ENCODE measurements around the gene CNTN5. TPM values are rescaled to one million over a fixed set of nuclear protein-coding genes. Genes with fewer than 3 reads are reported as not detected.

CNTN5 gene
- total and polyA plus RNA-seq, 2 donors (not counting 1 experiment from before 2014, with no cell fraction given) = 0.17 TPM; not detected in 1

GRCh38 chr11:100367892-100368291, 1347.1 kb downstream of the CNTN5 start:
- Histone ChIP-seq H3K4me1 (ENCODE audit: control insufficient read depth, extremely low read depth, insufficient read depth, low read length) (no peaks in the 10 kb centered on the region), H3K36me3 (ENCODE audit: control insufficient read depth, insufficient read depth, low read length) (no peaks in the 10 kb centered on the region), H3K9ac (ENCODE audit: insufficient read depth, low read length) (no peak overlapping the region), H3K27ac (ENCODE audit: insufficient read depth, low read length) (no peak overlapping the region), H4K20me1 (ENCODE audit: control insufficient read depth, extremely low read depth, insufficient read depth, low read length) (no peaks in the 10 kb centered on the region), H3K27me3 (ENCODE audit: control insufficient read depth, insufficient read depth, low read length) (no peaks in the 10 kb centered on the region), H3K79me2 (ENCODE audit: control insufficient read depth, insufficient read depth, low read length) (no peaks in the 10 kb centered on the region), H3K4me2 (ENCODE audit: extremely low read depth, insufficient read depth, low read length) (no peak overlapping the region), H3K4me3 (replicated peaks in 1 of 4; ENCODE audit: control extremely low read depth in 1 of 4, insufficient read depth in 1 of 4, low read depth in 3 of 4, low read length in 4 of 4) (no peak overlapping the region), H2AFZ (ENCODE audit: low read length) (no peak overlapping the region), H3K9me3 (ENCODE audit: control insufficient read depth, insufficient read depth, low read depth, low read length) (no peaks in the 10 kb centered on the region)
- TF ChIP-seq EZH2 (IDR thresholded peaks at IDR 0.05; ENCODE audit: low read length, missing control alignments) = no peak
- TF ChIP-seq, protein P1, sequence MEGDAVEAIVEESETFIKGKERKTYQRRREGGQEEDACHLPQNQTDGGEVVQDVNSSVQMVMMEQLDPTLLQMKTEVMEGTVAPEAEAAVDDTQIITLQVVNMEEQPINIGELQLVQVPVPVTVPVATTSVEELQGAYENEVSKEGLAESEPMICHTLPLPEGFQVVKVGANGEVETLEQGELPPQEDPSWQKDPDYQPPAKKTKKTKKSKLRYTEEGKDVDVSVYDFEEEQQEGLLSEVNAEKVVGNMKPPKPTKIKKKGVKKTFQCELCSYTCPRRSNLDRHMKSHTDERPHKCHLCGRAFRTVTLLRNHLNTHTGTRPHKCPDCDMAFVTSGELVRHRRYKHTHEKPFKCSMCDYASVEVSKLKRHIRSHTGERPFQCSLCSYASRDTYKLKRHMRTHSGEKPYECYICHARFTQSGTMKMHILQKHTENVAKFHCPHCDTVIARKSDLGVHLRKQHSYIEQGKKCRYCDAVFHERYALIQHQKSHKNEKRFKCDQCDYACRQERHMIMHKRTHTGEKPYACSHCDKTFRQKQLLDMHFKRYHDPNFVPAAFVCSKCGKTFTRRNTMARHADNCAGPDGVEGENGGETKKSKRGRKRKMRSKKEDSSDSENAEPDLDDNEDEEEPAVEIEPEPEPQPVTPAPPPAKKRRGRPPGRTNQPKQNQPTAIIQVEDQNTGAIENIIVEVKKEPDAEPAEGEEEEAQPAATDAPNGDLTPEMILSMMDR (conservative IDR thresholded peaks at IDR 0.05 in 1 of 2, IDR thresholded peaks at IDR 0.05 in 1 of 2; ENCODE audit: low read depth in 1 of 2, low read length in 2 of 2) = no peak
- no peak for DNase-seq (ENCODE audit: low read depth in 2 of 2)

DNA sequence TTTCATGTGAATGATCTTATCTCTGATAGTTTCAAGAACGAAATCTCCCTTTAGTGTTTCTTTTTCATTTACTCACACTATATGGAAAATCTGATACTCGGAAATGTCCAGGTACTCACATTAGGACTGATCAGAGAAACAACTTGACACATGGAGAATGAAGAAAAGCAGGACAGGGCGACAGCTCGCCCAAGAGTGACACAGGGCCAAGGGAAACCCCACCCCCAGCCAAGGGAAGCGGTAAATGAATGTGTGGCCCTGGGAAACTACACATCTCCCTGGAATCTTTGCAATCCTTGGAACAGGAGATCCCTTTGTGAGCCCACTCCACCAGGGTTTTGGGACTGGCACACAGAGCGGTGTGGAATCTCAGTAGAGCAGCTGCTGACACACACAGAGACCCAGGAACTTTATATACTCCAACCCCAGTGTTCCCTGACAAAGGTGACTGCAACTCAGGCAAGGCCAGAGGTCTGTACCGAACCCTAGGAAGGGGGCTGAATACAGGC, 1362.7 kb downstream of the CNTN5 start:
- Histone ChIP-seq H3K4me1 (ENCODE audit: control insufficient read depth, extremely low read depth, insufficient read depth, low read length) (no peaks in the 10 kb centered on the region), H3K79me2 (ENCODE audit: control insufficient read depth, insufficient read depth, low read length) (no peaks in the 10 kb centered on the region), H3K9me3 (ENCODE audit: control insufficient read depth, insufficient read depth, low read depth, low read length) (no peaks in the 10 kb centered on the region), H3K27me3 (ENCODE audit: control insufficient read depth, insufficient read depth, low read length) (no peaks in the 10 kb centered on the region), H2AFZ (ENCODE audit: low read length) (no peak overlapping the region), H3K9ac (ENCODE audit: insufficient read depth, low read length) (no peak overlapping the region), H3K36me3 (ENCODE audit: control insufficient read depth, insufficient read depth, low read length) (no peaks in the 10 kb centered on the region), H3K27ac (ENCODE audit: insufficient read depth, low read length) (no peak overlapping the region), H3K4me3 (replicated peaks in 1 of 4; ENCODE audit: control extremely low read depth in 1 of 4, insufficient read depth in 1 of 4, low read depth in 3 of 4, low read length in 4 of 4) (no peak overlapping the region), H3K4me2 (ENCODE audit: extremely low read depth, insufficient read depth, low read length) (no peak overlapping the region), H4K20me1 (ENCODE audit: control insufficient read depth, extremely low read depth, insufficient read depth, low read length) (no peaks in the 10 kb centered on the region)
- no peak for DNase-seq (ENCODE audit: low read depth in 2 of 2)
- TF ChIP-seq EZH2 (IDR thresholded peaks at IDR 0.05; ENCODE audit: low read length, missing control alignments) = no peak
- TF ChIP-seq, protein P1 (conservative IDR thresholded peaks at IDR 0.05 in 1 of 2, IDR thresholded peaks at IDR 0.05 in 1 of 2; ENCODE audit: low read depth in 1 of 2, low read length in 2 of 2) = no peak

DNA sequence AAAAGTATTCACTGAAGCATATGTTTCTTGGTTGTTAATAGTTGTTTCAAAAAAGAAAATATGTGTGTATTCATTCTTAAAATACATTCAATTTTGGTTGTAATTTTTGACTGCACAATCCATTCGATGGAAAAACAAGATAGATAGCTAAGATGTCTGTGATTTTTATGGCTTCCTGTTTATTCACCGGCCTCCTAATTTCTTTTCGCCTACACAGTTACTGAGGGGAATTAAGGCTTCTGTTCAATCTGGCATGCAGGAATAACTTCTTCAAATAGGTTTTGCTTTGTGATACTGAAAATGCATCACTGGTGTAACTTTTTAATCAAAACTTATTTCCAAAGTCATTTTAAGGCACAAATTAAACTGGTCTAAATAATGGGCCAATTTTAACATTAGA, 1375.5 kb downstream of the CNTN5 start:
- Histone ChIP-seq H2AFZ (ENCODE audit: low read length) (no peak overlapping the region), H3K36me3 (ENCODE audit: control insufficient read depth, insufficient read depth, low read length) (no peaks in the 10 kb centered on the region), H3K27me3 (ENCODE audit: control insufficient read depth, insufficient read depth, low read length) (no peaks in the 10 kb centered on the region), H3K4me3 (replicated peaks in 1 of 4; ENCODE audit: control extremely low read depth in 1 of 4, insufficient read depth in 1 of 4, low read depth in 3 of 4, low read length in 4 of 4) (no peak overlapping the region), H3K79me2 (ENCODE audit: control insufficient read depth, insufficient read depth, low read length) (no peaks in the 10 kb centered on the region), H3K4me1 (ENCODE audit: control insufficient read depth, extremely low read depth, insufficient read depth, low read length) (no peaks in the 10 kb centered on the region), H3K9ac (ENCODE audit: insufficient read depth, low read length) (no peak overlapping the region), H3K9me3 (ENCODE audit: control insufficient read depth, insufficient read depth, low read depth, low read length) (no peaks in the 10 kb centered on the region), H3K27ac (ENCODE audit: insufficient read depth, low read length) (no peak overlapping the region), H3K4me2 (ENCODE audit: extremely low read depth, insufficient read depth, low read length) (no peak overlapping the region), H4K20me1 (ENCODE audit: control insufficient read depth, extremely low read depth, insufficient read depth, low read length) (no peaks in the 10 kb centered on the region)
- TF ChIP-seq, protein P1 (conservative IDR thresholded peaks at IDR 0.05 in 1 of 2, IDR thresholded peaks at IDR 0.05 in 1 of 2; ENCODE audit: low read depth in 1 of 2, low read length in 2 of 2) = no peak
- TF ChIP-seq EZH2 (IDR thresholded peaks at IDR 0.05; ENCODE audit: low read length, missing control alignments) = no peak
- no peak for DNase-seq (ENCODE audit: low read depth in 2 of 2)
